Astrocyte (in vitro differentiated cells and primary cell): ENCODE data around the gene CTDP1. TPM values are rescaled to one million over a fixed set of nuclear protein-coding genes. Genes with fewer than 3 reads are reported as not detected.

ENCODE experiments used
- DNase-seq: peaks from one replicate; pipeline ENCODE4 v3.0.0-alpha.2; 2010; ENCODE audit warnings: low read depth
- FAIRE-seq: peaks from 2 replicates; lab custom pipeline; 2011; peaks lifted over from hg19 to GRCh38; lab: Jason Lieb, UNC
- H2AFZ ChIP-seq: 2 replicates; pipeline ENCODE4 v1.6.0; 2012; ENCODE audit warnings: low read depth, low read length, inconsistent platforms
- H3K27ac ChIP-seq: 2 replicates; pipeline ENCODE4 v1.5.1; 2011; ENCODE audit warnings: low read depth, low read length, inconsistent platforms
- H3K27me3 ChIP-seq: 2 replicates; pipeline ENCODE4 v1.6.0; 2011; ENCODE audit warnings: low read length, inconsistent platforms; ENCODE audit not compliant: insufficient read depth
- H3K36me3 ChIP-seq: 2 replicates; pipeline ENCODE4 v1.5.1; 2011; ENCODE audit warnings: low read length, inconsistent platforms; ENCODE audit not compliant: insufficient read depth
- H3K4me1 ChIP-seq: 2 replicates; pipeline ENCODE4 v1.5.1; 2011; ENCODE audit warnings: low read length, inconsistent platforms; ENCODE audit not compliant: insufficient read depth
- H3K4me2 ChIP-seq: 2 replicates; pipeline ENCODE4 v1.6.0; 2012; ENCODE audit warnings: low read length, inconsistent platforms
- H3K4me3 ChIP-seq: 2 replicates; pipeline ENCODE4 v1.5.1; 2011; ENCODE audit warnings: low read depth, mild to moderate bottlenecking, low read length, inconsistent platforms; ENCODE audit not compliant: insufficient read depth
- H3K79me2 ChIP-seq: 2 replicates; pipeline ENCODE4 v1.6.0; 2012; ENCODE audit warnings: mild to moderate bottlenecking, low read length, inconsistent platforms; ENCODE audit not compliant: insufficient read depth
- H3K9ac ChIP-seq: 2 replicates; pipeline ENCODE4 v1.6.0; 2012; ENCODE audit warnings: mild to moderate bottlenecking, low read length, inconsistent platforms
- H3K9me3 ChIP-seq: 2 replicates; pipeline ENCODE4 v1.5.1; 2012; ENCODE audit warnings: low read depth, mild to moderate bottlenecking, low read length, inconsistent platforms; ENCODE audit not compliant: insufficient read depth
- H4K20me1 ChIP-seq: 2 replicates; pipeline ENCODE4 v1.6.0; 2012; ENCODE audit warnings: low read length, inconsistent platforms; ENCODE audit not compliant: insufficient read depth
- H3K27ac Mint-ChIP-seq: one replicate; pipeline ENCODE4 v1.8.0; 2021; ENCODE audit warnings: mild to moderate bottlenecking, mixed read lengths; ENCODE audit not compliant: unreplicated experiment
- H3K27me3 Mint-ChIP-seq: one replicate; pipeline ENCODE4 v1.8.0; 2021; ENCODE audit warnings: low read depth, mixed read lengths; ENCODE audit not compliant: unreplicated experiment
- H3K36me3 Mint-ChIP-seq: one replicate; pipeline ENCODE4 v1.8.0; 2021; ENCODE audit warnings: low read depth, mixed read lengths; ENCODE audit not compliant: unreplicated experiment
- H3K4me1 Mint-ChIP-seq: one replicate; pipeline ENCODE4 v1.8.0; 2021; ENCODE audit warnings: low read depth, mixed read lengths; ENCODE audit not compliant: unreplicated experiment
- H3K4me3 Mint-ChIP-seq: one replicate; pipeline ENCODE4 v1.8.0; 2021; ENCODE audit warnings: mild to moderate bottlenecking, moderate library complexity, mixed read lengths; ENCODE audit not compliant: unreplicated experiment
- H3K9me3 Mint-ChIP-seq: one replicate; pipeline ENCODE4 v1.8.0; 2021; ENCODE audit warnings: mild to moderate bottlenecking, mixed read lengths; ENCODE audit not compliant: unreplicated experiment
- CTCF ChIP-seq: IDR thresholded peaks from 2 replicates; pipeline ENCODE4 v1.5.1; 2011; ENCODE audit warnings: low read depth, mild to moderate bottlenecking, inconsistent platforms, low read length, moderate library complexity; ENCODE audit not compliant: insufficient read depth
- EZH2 ChIP-seq: IDR thresholded peaks from 2 replicates; pipeline ENCODE4 v1.6.1; 2012; ENCODE audit warnings: mild to moderate bottlenecking, low read length, inconsistent platforms; ENCODE audit not compliant: insufficient read depth
- total RNA-seq: library from RNA; stranded (reverse); gene quantifications from 2 replicates; pipeline ENCODE4 v1.2.1, GENCODE V29; 2021

CTDP1 gene
- total RNA-seq, 1 donor from 2014 or later: 31.7 TPM

DNA sequence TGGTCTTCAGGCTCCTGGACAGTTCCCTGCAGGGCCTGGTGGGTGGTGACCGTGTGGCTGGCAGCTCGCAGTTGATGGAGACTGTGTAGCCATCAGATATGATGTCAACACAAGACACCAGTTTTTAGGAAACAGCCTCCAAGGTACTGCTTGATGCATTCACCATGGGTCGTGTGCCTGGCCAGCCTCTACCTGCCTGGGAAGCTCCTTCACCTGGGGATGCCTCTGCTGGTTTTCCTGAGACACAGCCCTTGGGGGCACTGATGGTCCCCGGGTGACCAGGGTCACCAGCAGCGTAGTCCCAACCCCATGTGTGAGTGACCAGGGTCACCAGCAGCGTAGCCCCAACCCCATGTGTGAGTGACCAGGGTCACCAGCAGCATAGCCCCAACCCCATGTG lies 84.5 kb downstream of the CTDP1 start:
- peaks cover 2% of the 10 kb centered on the region for H3K9me3 ChIP-seq
- H3K79me2 ChIP-seq: no peaks in the 10 kb centered on the region
- no peaks in the 10 kb centered on the region for H3K4me1 ChIP-seq
- H3K9ac ChIP-seq: no peak overlapping the region
- Mint-ChIP-seq H3K4me1 (no peaks in the 10 kb centered on the region), H3K9me3 (peaks cover 22% of the 10 kb centered on the region), H3K36me3 (peaks cover 21% of the 10 kb centered on the region), H3K27ac (no peak overlapping the region), H3K4me3 (no peak overlapping the region), H3K27me3 (peaks cover 31% of the 10 kb centered on the region)
- no peak overlapping the region for H3K4me2 ChIP-seq
- H4K20me1 ChIP-seq: no peaks in the 10 kb centered on the region
- TF ChIP-seq CTCF: no peak
- H3K27ac ChIP-seq: no peak overlapping the region
- no peaks in the 10 kb centered on the region for H3K27me3 ChIP-seq
- no peaks in the 10 kb centered on the region for H3K36me3 ChIP-seq
- no peak overlapping the region for H3K4me3 ChIP-seq
- FAIRE-seq (no peak), DNase-seq (no peak)
- H2AFZ ChIP-seq: no peak overlapping the region

DNA sequence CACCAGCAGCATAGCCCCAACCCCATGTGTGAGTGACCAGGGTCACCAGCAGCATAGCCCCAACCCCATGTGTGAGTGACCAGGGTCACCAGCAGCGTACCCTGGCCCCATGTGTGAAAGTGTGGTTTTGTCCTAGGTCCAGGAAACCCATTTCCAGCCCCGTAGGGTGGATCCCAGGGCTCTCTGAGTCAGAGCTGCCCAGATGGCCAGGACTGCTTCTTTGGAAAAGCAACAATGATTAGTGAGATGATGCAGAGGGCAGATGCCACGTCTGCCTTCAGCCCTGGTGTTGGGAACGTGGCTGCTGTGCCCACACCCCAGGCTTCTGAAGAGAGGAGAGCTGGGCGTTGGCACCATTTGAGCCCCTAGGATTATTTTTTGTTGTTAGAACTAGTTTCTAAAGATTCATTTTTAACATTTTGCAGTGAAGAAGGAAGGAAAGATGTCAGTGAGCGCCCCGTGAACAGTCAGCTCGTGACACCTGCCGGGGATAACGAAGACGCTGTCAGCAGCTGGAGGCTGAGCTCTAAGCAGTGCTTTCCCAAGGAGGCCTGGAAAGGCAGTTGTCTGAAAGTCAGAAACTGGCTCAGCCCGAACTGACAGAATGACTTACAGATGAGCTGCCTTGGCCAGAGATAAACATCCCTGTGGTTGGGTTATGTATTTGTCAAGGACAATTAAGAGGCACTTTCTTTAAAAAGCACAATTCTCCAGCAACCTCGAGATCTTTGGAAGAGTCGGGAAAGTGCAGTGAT lies 86.1 kb downstream of the CTDP1 start:
- Histone ChIP-seq H3K9ac (no peak overlapping the region), H4K20me1 (no peaks in the 10 kb centered on the region), H2AFZ (no peak overlapping the region), H3K79me2 (no peaks in the 10 kb centered on the region), H3K9me3 (peaks cover 2% of the 10 kb centered on the region), H3K36me3 (no peaks in the 10 kb centered on the region), H3K4me1 (no peaks in the 10 kb centered on the region), H3K27ac (no peak overlapping the region), H3K4me2 (no peak overlapping the region), H3K4me3 (no peak overlapping the region), H3K27me3 (no peaks in the 10 kb centered on the region)
- DNase-seq (peak; percentile 8), FAIRE-seq (no peak)
- Mint-ChIP-seq H3K27ac (no peak overlapping the region), H3K4me1 (no peaks in the 10 kb centered on the region), H3K36me3 (peaks cover 10% of the 10 kb centered on the region), H3K9me3 (peaks cover 17% of the 10 kb centered on the region), H3K4me3 (no peak overlapping the region), H3K27me3 (peaks cover 36% of the 10 kb centered on the region)
- no peak for TF ChIP-seq EZH2
- TF ChIP-seq CTCF: no peak

DNA sequence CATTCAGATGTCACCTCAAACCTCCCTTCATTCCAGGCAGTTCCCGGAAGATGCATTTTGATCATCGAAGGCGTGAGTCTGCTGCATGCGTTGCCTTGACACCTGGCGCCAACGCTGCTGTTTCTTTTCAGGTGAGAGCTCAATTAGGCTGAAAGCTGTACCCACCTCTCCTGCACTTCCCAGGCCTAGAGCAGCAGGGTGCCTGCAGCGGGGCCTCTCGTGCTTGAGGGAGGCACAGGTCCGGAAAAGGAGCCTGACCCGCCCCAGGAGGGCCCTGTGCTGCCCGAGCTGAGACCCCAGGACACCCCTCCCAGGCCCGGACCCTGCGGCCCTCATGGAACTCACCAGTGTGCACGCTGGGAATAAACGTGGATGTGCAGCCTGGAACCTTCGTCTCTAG lies 86.7 kb downstream of the CTDP1 start:
- peaks cover 38% of the 10 kb centered on the region for H3K27me3 Mint-ChIP-seq

More for the DNA sequence above, 86.7 kb downstream of the CTDP1 start:
- H3K9me3 Mint-ChIP-seq: peaks cover 14% of the 10 kb centered on the region
- Histone ChIP-seq H3K27me3 (no peaks in the 10 kb centered on the region), H3K27ac (no peak overlapping the region), H3K4me3 (no peak overlapping the region), H4K20me1 (no peaks in the 10 kb centered on the region), H2AFZ (no peak overlapping the region), H3K79me2 (no peaks in the 10 kb centered on the region), H3K36me3 (no peaks in the 10 kb centered on the region), H3K9me3 (peaks cover 2% of the 10 kb centered on the region), H3K4me2 (no peak overlapping the region), H3K4me1 (no peaks in the 10 kb centered on the region), H3K9ac (no peak overlapping the region)
- DNase-seq (no peak), FAIRE-seq (no peak)
- peaks cover 10% of the 10 kb centered on the region for H3K36me3 Mint-ChIP-seq
- H3K4me1 Mint-ChIP-seq: no peaks in the 10 kb centered on the region
- H3K27ac Mint-ChIP-seq: no peak overlapping the region
- no peak for TF ChIP-seq CTCF
- TF ChIP-seq EZH2: no peak
- H3K4me3 Mint-ChIP-seq: no peak overlapping the region
